ENCODE results near the gene FKBP8.

The FKBP8 gene

GRCh38 chr19:18483119-18483890 lies 60.1 kb downstream of the FKBP8 start:
- DNase-seq (ENCODE audit: low read depth): no peak

All from stimulated activated CD8-positive, alpha-beta memory T cell treated with anti-CD3 and anti-CD28 coated beads, Interleukin-4, amount 100 ng/mL, for 24 hours (primary cell).